ENCODE data around the gene UBE2Q1.

GRCh38 chr1:154524881-154525280 lies 33.6 kb downstream of the UBE2Q1 start:
- no peak for TF ChIP-seq JAZF1 (CRISPR knock-in tag; IDR thresholded peaks at IDR 0.05)
- TF ChIP-seq CTCF (IDR thresholded peaks at IDR 0.05), result no peak
- TF ChIP-seq GTF2I (CRISPR knock-in tag; conservative IDR thresholded peaks at IDR 0.05), result no peak
- no peak for TF ChIP-seq ETV6 (CRISPR knock-in tag; IDR thresholded peaks at IDR 0.05)
- no peak for TF ChIP-seq USF2 (CRISPR knock-in tag; IDR thresholded peaks at IDR 0.05)
- no peak for TF ChIP-seq STAT6 (CRISPR knock-in tag; conservative IDR thresholded peaks at IDR 0.05; ENCODE audit: low read depth)
- TF ChIP-seq KAT7 (CRISPR knock-in tag; IDR thresholded peaks at IDR 0.05; ENCODE audit: borderline replicate concordance), result no peak
- TF ChIP-seq ZNF232 (CRISPR knock-in tag; IDR thresholded peaks at IDR 0.05), result no peak

Measured in WTC11 (cell line).